Measurements from ENCODE around the gene PITPNM3. TPM values are rescaled to one million over a fixed set of nuclear protein-coding genes. Genes with fewer than 3 reads are reported as not detected.
A peak's percentile ranks its signal among the peaks of the same experiment; 100 is the strongest.

The PITPNM3 gene
- total and polyA plus RNA-seq, 4 experiments from 2014 or later, result 0.05 to 0.50 (median 0.29) TPM; not detected in 1

GRCh38 chr17:6558932-6559752, 2.8 kb upstream of the PITPNM3 start:
- Histone ChIP-seq H3K4me1 (ENCODE audit: insufficient read depth, low read length) (peaks cover 11% of the 10 kb centered on the region), H3K36me3 (ENCODE audit: insufficient read depth, low read length) (no peaks in the 10 kb centered on the region), H3K27ac (ENCODE audit: low read depth, low read length) (no peak overlapping the region), H3K27me3 (ENCODE audit: insufficient read depth, low read length) (peaks cover 19% of the 10 kb centered on the region), H3K9me3 (ENCODE audit: control insufficient read depth in 1 of 2, low read length in 2 of 2) (no peaks in the 10 kb centered on the region), H3K4me3 (ENCODE audit: low read length in 2 of 2) (no peak overlapping the region)
- H3K27me3 Mint-ChIP-seq, result peaks cover 37 to 55% of the 10 kb centered on the region in 2 donors
- peak overlapping the region in 1 of 7 donors; percentile 32 for H3K27ac Mint-ChIP-seq
- DNase-seq, result no peak
- peaks cover 4 to 16% (median 10%) of the 10 kb centered on the region in 4 donors for H3K4me1 Mint-ChIP-seq
- POLR2A ChIA-PET (ENCODE audit: partially characterized antibody), result no interaction called here
- no peak overlapping the region for H3K4me3 Mint-ChIP-seq
- CTCF ChIA-PET (ENCODE audit: partially characterized antibody), result no interaction called here
- intact Hi-C loops (cut with micrococcal nuclease), result no loop called here
- H3K36me3 Mint-ChIP-seq, result peaks cover 0 to 3% of the 10 kb centered on the region in 2 donors
- H3K9me3 Mint-ChIP-seq, result peaks cover 0 to 2% (median 0%) of the 10 kb centered on the region in 8 donors

DNA sequence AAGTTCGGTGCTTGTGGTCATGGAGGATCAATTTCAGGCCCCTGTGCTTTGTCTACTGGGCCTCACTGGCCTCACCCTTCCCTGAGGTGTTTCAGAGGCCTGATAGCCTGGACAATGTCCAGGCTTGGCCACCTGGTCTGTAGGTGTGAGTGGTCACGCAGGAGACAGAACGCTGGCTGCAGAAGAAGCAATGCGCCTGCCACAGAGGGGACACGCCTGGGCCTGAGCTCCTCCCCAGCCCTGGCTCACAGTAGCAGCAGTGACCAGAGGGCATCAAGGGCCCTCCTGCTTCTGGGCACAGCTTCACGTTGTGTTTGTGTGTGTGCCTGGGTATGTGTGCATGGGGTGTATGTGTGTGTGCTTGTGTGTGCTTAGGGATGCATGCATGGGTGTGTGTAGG, 1.9 kb upstream of the PITPNM3 start:
- no peak for DNase-seq
- H3K4me3 ChIP-seq (ENCODE audit: low read length in 2 of 2), result no peak overlapping the region
- ChIA-PET CTCF (ENCODE audit: partially characterized antibody) (interaction anchor here (0.7 kb wide), 1 partner anchor 1217 kb away, joined by 3 read pairs; no protein-coding TSS in a partner anchor), POLR2A (ENCODE audit: partially characterized antibody) (no interaction called here)
- no peaks in the 10 kb centered on the region for H3K9me3 ChIP-seq (ENCODE audit: control insufficient read depth in 1 of 2, low read length in 2 of 2)
- H3K27ac Mint-ChIP-seq, result peak overlapping the region in 1 of 7 donors; percentile 32
- H3K4me1 ChIP-seq (ENCODE audit: insufficient read depth, low read length), result peaks cover 11% of the 10 kb centered on the region
- H3K27me3 ChIP-seq (ENCODE audit: insufficient read depth, low read length), result peaks cover 19% of the 10 kb centered on the region
- H3K27me3 Mint-ChIP-seq, result peaks cover 46 to 50% of the 10 kb centered on the region in 2 donors
- peaks cover 4 to 16% (median 10%) of the 10 kb centered on the region in 4 donors for H3K4me1 Mint-ChIP-seq
- peak overlapping the region in 1 of 8 donors; percentile 15 for H3K4me3 Mint-ChIP-seq
- H3K36me3 ChIP-seq (ENCODE audit: insufficient read depth, low read length), result no peaks in the 10 kb centered on the region
- intact Hi-C loops (cut with micrococcal nuclease), result no loop called here
- no peaks in the 10 kb centered on the region for H3K36me3 Mint-ChIP-seq
- H3K27ac ChIP-seq (ENCODE audit: low read depth, low read length), result no peak overlapping the region
- peaks cover 0 to 2% (median 0%) of the 10 kb centered on the region in 8 donors for H3K9me3 Mint-ChIP-seq

DNA sequence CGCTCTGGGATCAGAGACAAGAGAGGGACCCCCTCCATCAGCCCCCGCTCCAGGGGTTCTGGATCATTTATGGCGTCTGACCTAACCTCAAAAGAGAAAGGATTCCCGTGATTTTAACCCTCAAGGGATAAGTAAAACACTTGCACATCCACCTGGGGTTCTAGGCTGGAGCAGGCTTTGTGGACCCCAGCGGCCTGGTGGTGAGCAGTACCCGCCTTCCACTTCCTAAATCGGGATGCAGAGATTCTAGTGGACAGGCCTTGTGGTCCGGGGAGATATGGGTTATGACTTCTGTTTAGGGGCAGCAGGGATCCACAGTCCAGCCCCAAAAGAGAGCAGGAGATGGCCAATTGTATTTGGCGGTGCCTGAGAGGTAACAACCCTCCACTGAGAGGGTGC, 684 bp upstream of the PITPNM3 start:
- Mint-ChIP-seq H3K4me3 (peak overlapping the region in 7 of 8 donors; percentile 39 to 76 (median 57)), H3K36me3 (no peaks in the 10 kb centered on the region), H3K27ac (no peak overlapping the region), H3K27me3 (peaks cover 42 to 46% of the 10 kb centered on the region in 2 donors), H3K4me1 (peaks cover 4 to 16% (median 10%) of the 10 kb centered on the region in 4 donors), H3K9me3 (peaks cover 0 to 2% (median 0%) of the 10 kb centered on the region in 8 donors)
- CTCF ChIA-PET (ENCODE audit: partially characterized antibody), result no interaction called here
- no peaks in the 10 kb centered on the region for H3K9me3 ChIP-seq (ENCODE audit: control insufficient read depth in 1 of 2, low read length in 2 of 2)
- H3K4me1 ChIP-seq (ENCODE audit: insufficient read depth, low read length), result peaks cover 11% of the 10 kb centered on the region
- intact Hi-C loops (cut with micrococcal nuclease), result no loop called here
- H3K27ac ChIP-seq (ENCODE audit: low read depth, low read length), result no peak overlapping the region
- DNase-seq, result no peak
- POLR2A ChIA-PET (ENCODE audit: partially characterized antibody), result no interaction called here
- H3K36me3 ChIP-seq (ENCODE audit: insufficient read depth, low read length), result no peaks in the 10 kb centered on the region
- H3K4me3 ChIP-seq (ENCODE audit: low read length in 2 of 2), result no peak overlapping the region
- peaks cover 19% of the 10 kb centered on the region for H3K27me3 ChIP-seq (ENCODE audit: insufficient read depth, low read length)

- Mint-ChIP-seq H3K4me3 (peak overlapping the region in 7 of 8 donors; percentile 54 to 81 (median 70)), H3K4me1 (peaks cover 4 to 16% (median 10%) of the 10 kb centered on the region in 4 donors), H3K36me3 (no peaks in the 10 kb centered on the region), H3K9me3 (peaks cover 0 to 2% (median 0%) of the 10 kb centered on the region in 8 donors), H3K27me3 (peaks cover 40 to 46% of the 10 kb centered on the region in 2 donors), H3K27ac (no peak overlapping the region)
- intact Hi-C loops (cut with micrococcal nuclease), result no loop called here
- Histone ChIP-seq H3K36me3 (ENCODE audit: insufficient read depth, low read length) (no peaks in the 10 kb centered on the region), H3K27ac (ENCODE audit: low read depth, low read length) (no peak overlapping the region), H3K9me3 (ENCODE audit: control insufficient read depth in 1 of 2, low read length in 2 of 2) (no peaks in the 10 kb centered on the region), H3K4me1 (ENCODE audit: insufficient read depth, low read length) (peaks cover 11% of the 10 kb centered on the region), H3K4me3 (ENCODE audit: low read length in 2 of 2) (no peak overlapping the region), H3K27me3 (ENCODE audit: insufficient read depth, low read length) (peaks cover 19% of the 10 kb centered on the region)
- ChIA-PET POLR2A (ENCODE audit: partially characterized antibody) (no interaction called here), CTCF (ENCODE audit: partially characterized antibody) (no interaction called here)
- DNase-seq, result no peak
Observed at GRCh38 chr17:6555331-6556120, 829 bp downstream of the PITPNM3 start.

- H3K27me3 ChIP-seq (ENCODE audit: insufficient read depth, low read length), result peaks cover 19% of the 10 kb centered on the region
- H3K36me3 ChIP-seq (ENCODE audit: insufficient read depth, low read length), result no peaks in the 10 kb centered on the region
Observed at GRCh38 chr17:6554871-6555330, 1.5 kb downstream of the PITPNM3 start.

DNA sequence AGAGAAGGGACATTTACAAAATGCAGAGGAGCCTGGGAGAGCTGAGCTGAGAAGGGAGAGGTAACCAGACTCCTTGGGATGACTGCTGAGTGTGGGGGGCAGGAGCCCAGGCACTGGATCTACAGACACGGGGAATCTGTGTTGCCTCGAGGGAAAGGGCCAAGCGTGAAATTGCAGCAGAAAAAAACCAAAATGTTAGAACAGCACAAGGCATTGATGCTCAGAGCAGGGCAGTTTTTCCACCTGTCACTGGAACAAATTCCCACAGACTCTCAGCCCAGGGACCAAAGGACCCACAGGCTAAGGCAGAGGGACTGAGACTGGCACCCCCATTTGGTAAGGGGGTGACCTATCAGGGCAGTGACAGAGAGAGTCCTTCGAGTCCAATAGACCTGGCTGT, 2.0 kb downstream of the PITPNM3 start:
- Mint-ChIP-seq H3K36me3 (no peaks in the 10 kb centered on the region), H3K27me3 (peaks cover 36 to 39% of the 10 kb centered on the region in 2 donors), H3K4me1 (peaks cover 4 to 16% (median 10%) of the 10 kb centered on the region in 4 donors), H3K27ac (no peak overlapping the region), H3K4me3 (peak overlapping the region in 6 of 8 donors; percentile 34 to 78 (median 60)), H3K9me3 (peaks cover 0 to 2% (median 0%) of the 10 kb centered on the region in 8 donors)
- H3K36me3 ChIP-seq (ENCODE audit: insufficient read depth, low read length), result no peaks in the 10 kb centered on the region
- DNase-seq, result no peak
- no peaks in the 10 kb centered on the region for H3K9me3 ChIP-seq (ENCODE audit: control insufficient read depth in 1 of 2, low read length in 2 of 2)
- peaks cover 19% of the 10 kb centered on the region for H3K27me3 ChIP-seq (ENCODE audit: insufficient read depth, low read length)
- peaks cover 11% of the 10 kb centered on the region for H3K4me1 ChIP-seq (ENCODE audit: insufficient read depth, low read length)
- no peak overlapping the region for H3K4me3 ChIP-seq (ENCODE audit: low read length in 2 of 2)
- intact Hi-C loops (cut with micrococcal nuclease), result no loop called here
- no peak overlapping the region for H3K27ac ChIP-seq (ENCODE audit: low read depth, low read length)
- ChIA-PET POLR2A (ENCODE audit: partially characterized antibody) (no interaction called here), CTCF (ENCODE audit: partially characterized antibody) (no interaction called here)

More at GRCh38 chr17:6554871-6555330, 1.5 kb downstream of the PITPNM3 start:
- H3K4me3 ChIP-seq (ENCODE audit: low read length in 2 of 2), result no peak overlapping the region
- peaks cover 4 to 16% (median 10%) of the 10 kb centered on the region in 4 donors for H3K4me1 Mint-ChIP-seq
- H3K9me3 Mint-ChIP-seq, result peaks cover 0 to 2% (median 0%) of the 10 kb centered on the region in 8 donors
- H3K36me3 Mint-ChIP-seq, result no peaks in the 10 kb centered on the region
- H3K27ac Mint-ChIP-seq, result peak overlapping the region in 1 of 7 donors; percentile 68
- H3K9me3 ChIP-seq (ENCODE audit: control insufficient read depth in 1 of 2, low read length in 2 of 2), result no peaks in the 10 kb centered on the region
- intact Hi-C loops (cut with micrococcal nuclease), result no loop called here
- POLR2A ChIA-PET (ENCODE audit: partially characterized antibody), result no interaction called here
- H3K27ac ChIP-seq (ENCODE audit: low read depth, low read length), result no peak overlapping the region
- CTCF ChIA-PET (ENCODE audit: partially characterized antibody), result no interaction called here
- peaks cover 11% of the 10 kb centered on the region for H3K4me1 ChIP-seq (ENCODE audit: insufficient read depth, low read length)
- DNase-seq, result no peak
- peaks cover 39 to 40% of the 10 kb centered on the region in 2 donors for H3K27me3 Mint-ChIP-seq
- H3K4me3 Mint-ChIP-seq, result peak overlapping the region in 7 of 8 donors; percentile 49 to 84 (median 67)
